ENCODE data around the gene KRTAP1-4.

DNA sequence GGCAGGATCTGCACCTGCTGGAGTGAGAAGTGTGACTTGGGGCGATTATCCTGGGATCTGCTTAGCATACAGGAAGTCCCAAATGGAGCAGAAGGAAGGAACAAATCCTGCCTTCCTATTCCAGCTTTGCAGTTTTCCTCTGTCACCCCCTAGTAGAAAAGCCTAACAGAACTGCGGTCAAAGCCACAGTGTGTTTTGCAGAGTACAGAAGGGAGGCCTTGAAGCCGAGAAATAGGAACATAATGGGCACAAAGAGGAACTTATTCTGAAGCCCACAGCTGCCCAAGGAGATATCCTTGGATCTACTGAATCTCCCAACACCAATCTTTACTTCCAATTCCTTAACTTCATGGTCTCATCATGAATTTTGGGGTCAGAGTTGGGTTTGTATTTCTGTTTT, 11.5 kb downstream of the KRTAP1-4 start:
- no peak for TF ChIP-seq TAF1 (IDR thresholded peaks at IDR 0.05; ENCODE audit: borderline replicate concordance, low read depth, low read length)
- TF ChIP-seq POLR2AphosphoS5 (IDR thresholded peaks at IDR 0.05; ENCODE audit: low read depth, low read length) = no peak

All from GM12892 (cell line).